ENCODE data around the gene MAPRE2.

Gene MAPRE2

DNA sequence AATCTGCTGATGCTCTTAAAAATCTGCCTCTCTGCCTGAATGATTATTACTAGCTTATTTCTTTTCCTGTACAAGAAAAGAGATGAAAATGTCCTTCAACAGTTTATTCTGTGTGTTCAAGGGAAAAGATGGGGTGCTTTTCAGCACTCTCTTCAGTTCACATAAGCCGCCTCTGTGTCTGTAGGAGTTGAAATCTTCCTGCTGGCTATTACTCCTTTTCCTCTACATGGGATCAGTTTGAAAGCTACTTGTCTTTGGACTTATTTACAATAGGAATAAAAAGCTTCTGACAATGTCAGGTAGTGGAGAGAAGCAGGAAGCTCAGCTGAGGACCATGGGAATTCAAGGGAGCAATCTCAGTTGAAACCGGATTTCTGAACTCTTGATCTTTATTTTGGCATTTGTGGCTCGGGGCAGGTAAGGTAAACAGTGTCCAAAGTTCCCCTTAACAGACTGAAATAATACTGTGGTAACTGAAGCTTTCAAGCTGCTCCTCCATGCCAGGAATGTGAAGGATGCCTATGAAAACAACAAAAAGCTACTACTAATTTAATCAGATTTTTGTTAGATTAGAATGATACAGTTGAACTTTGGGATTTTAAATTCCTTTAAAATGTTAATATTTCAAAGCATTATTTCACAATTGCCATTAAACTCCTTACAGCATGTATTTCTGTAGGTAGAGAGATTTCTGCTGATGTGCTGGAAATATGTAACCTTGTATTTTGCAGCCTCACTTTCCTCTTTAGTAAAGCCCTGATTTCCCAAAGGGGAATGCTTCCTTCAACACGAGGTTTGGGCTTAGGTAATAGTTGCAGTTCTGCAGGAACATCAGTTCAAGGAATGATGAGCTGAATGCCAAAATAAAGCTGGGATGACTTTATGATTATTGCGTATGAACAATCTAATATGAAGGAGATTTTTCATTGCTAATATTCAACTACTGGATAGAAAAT, 43.6 kb downstream of the MAPRE2 start:
- Histone ChIP-seq H3K9me3 (ENCODE audit: insufficient read depth, low read length) (no peaks in the 10 kb centered on the region), H3K4me1 (ENCODE audit: insufficient read depth, insufficient read length) (no peaks in the 10 kb centered on the region), H3K9ac (ENCODE audit: insufficient read length, low read depth) (no peak overlapping the region), H3K4me3 (ENCODE audit: insufficient read length, low read depth) (no peak overlapping the region), H3K36me3 (ENCODE audit: insufficient read depth, insufficient read length, low read length) (no peaks in the 10 kb centered on the region), H3K27me3 (ENCODE audit: insufficient read depth, insufficient read length) (no peaks in the 10 kb centered on the region)
- TF ChIP-seq ZNF274 (IDR thresholded peaks at IDR 0.05; ENCODE audit: low read depth, low read length) (no peak), YY1 (IDR thresholded peaks at IDR 0.05; ENCODE audit: insufficient read depth, insufficient read length) (no peak), SUZ12 (IDR thresholded peaks at IDR 0.05; ENCODE audit: extremely low read depth, insufficient read depth, insufficient read length) (no peak)
- DNase-seq (ENCODE audit: low read depth, low spot score) = no peak

- DNase-seq (ENCODE audit: low read depth, low spot score) = no peak
- Histone ChIP-seq H3K9me3 (ENCODE audit: insufficient read depth, low read length) (no peaks in the 10 kb centered on the region), H3K36me3 (ENCODE audit: insufficient read depth, insufficient read length, low read length) (no peaks in the 10 kb centered on the region), H3K9ac (ENCODE audit: insufficient read length, low read depth) (no peak overlapping the region), H3K4me3 (ENCODE audit: insufficient read length, low read depth) (no peak overlapping the region), H3K27me3 (ENCODE audit: insufficient read depth, insufficient read length) (no peaks in the 10 kb centered on the region), H3K4me1 (ENCODE audit: insufficient read depth, insufficient read length) (no peaks in the 10 kb centered on the region)
- no peak for TF ChIP-seq SUZ12 (IDR thresholded peaks at IDR 0.05; ENCODE audit: extremely low read depth, insufficient read depth, insufficient read length)
Measured at GRCh38 chr18:35085450-35086380, 44.5 kb downstream of the MAPRE2 start.

GRCh38 chr18:35086704-35087103, 45.5 kb downstream of the MAPRE2 start:
- DNase-seq (ENCODE audit: low read depth, low spot score) = no peak
- no peak overlapping the region for H3K4me3 ChIP-seq (ENCODE audit: insufficient read length, low read depth)
- H3K9ac ChIP-seq (ENCODE audit: insufficient read length, low read depth) = no peak overlapping the region
- TF ChIP-seq ZNF274 (IDR thresholded peaks at IDR 0.05; ENCODE audit: low read depth, low read length) (no peak), SUZ12 (IDR thresholded peaks at IDR 0.05; ENCODE audit: extremely low read depth, insufficient read depth, insufficient read length) (no peak)
- no peaks in the 10 kb centered on the region for H3K36me3 ChIP-seq (ENCODE audit: insufficient read depth, insufficient read length, low read length)
- no peaks in the 10 kb centered on the region for H3K4me1 ChIP-seq (ENCODE audit: insufficient read depth, insufficient read length)
- H3K27me3 ChIP-seq (ENCODE audit: insufficient read depth, insufficient read length) = no peaks in the 10 kb centered on the region
- H3K9me3 ChIP-seq (ENCODE audit: insufficient read depth, low read length) = no peaks in the 10 kb centered on the region

- Histone ChIP-seq H3K4me1 (ENCODE audit: insufficient read depth, insufficient read length) (no peaks in the 10 kb centered on the region), H3K9me3 (ENCODE audit: insufficient read depth, low read length) (no peaks in the 10 kb centered on the region), H3K9ac (ENCODE audit: insufficient read length, low read depth) (no peak overlapping the region), H3K4me3 (ENCODE audit: insufficient read length, low read depth) (no peak overlapping the region), H3K27me3 (ENCODE audit: insufficient read depth, insufficient read length) (no peaks in the 10 kb centered on the region), H3K36me3 (ENCODE audit: insufficient read depth, insufficient read length, low read length) (no peaks in the 10 kb centered on the region)
- TF ChIP-seq YY1 (IDR thresholded peaks at IDR 0.05; ENCODE audit: insufficient read depth, insufficient read length) = no peak
- TF ChIP-seq SUZ12 (IDR thresholded peaks at IDR 0.05; ENCODE audit: extremely low read depth, insufficient read depth, insufficient read length) = no peak
- TF ChIP-seq ZNF274 (IDR thresholded peaks at IDR 0.05; ENCODE audit: low read depth, low read length) = no peak
- DNase-seq (ENCODE audit: low read depth, low spot score) = no peak
Measured at GRCh38 chr18:35087726-35088125, 46.5 kb downstream of the MAPRE2 start.

DNA sequence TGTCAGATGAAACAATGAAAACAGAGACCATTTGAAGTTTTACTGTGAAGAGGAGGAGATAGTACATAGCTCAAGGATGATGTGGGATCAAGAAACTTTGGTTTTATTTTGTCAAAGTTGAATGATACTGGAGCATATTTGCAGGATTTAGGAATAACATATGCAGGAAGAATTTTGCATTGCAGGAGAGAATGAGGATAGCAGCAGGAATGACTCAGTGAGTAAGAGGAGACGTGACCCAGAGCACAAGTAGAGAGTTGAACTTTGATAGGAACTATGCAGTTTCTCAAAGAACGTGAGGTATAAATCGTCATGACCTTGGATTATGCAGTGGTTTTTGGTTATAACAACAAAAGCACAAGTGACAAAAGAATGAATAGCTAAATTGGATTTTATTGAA, 47.7 kb downstream of the MAPRE2 start:
- no peak for DNase-seq (ENCODE audit: low read depth, low spot score)
- H3K4me3 ChIP-seq (ENCODE audit: insufficient read length, low read depth) = no peak overlapping the region
- no peaks in the 10 kb centered on the region for H3K4me1 ChIP-seq (ENCODE audit: insufficient read depth, insufficient read length)
- no peak for TF ChIP-seq ZNF274 (IDR thresholded peaks at IDR 0.05; ENCODE audit: low read depth, low read length)
- no peak for TF ChIP-seq YY1 (IDR thresholded peaks at IDR 0.05; ENCODE audit: insufficient read depth, insufficient read length)
- TF ChIP-seq SUZ12 (IDR thresholded peaks at IDR 0.05; ENCODE audit: extremely low read depth, insufficient read depth, insufficient read length) = no peak
- H3K36me3 ChIP-seq (ENCODE audit: insufficient read depth, insufficient read length, low read length) = no peaks in the 10 kb centered on the region
- no peak overlapping the region for H3K9ac ChIP-seq (ENCODE audit: insufficient read length, low read depth)
- no peaks in the 10 kb centered on the region for H3K27me3 ChIP-seq (ENCODE audit: insufficient read depth, insufficient read length)
- H3K9me3 ChIP-seq (ENCODE audit: insufficient read depth, low read length) = no peaks in the 10 kb centered on the region

DNA sequence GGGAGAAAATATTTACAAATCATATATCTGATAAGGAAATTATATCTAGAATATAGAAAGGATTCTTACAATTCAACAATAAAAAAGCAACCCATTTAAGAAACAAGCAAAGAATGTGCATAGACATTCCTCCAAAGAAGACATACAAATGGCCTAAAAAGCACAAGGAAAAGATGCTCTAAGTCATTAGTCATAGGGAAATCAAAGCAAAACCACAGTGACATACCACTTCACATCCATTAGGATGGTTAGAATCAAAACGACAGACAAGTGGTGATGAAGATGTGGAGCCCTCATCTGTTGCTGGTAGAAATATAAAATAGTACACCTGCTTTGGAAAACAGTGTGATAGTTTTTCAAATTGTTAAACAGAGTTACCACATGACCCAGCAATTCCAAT, 48.2 kb downstream of the MAPRE2 start:
- TF ChIP-seq SUZ12 (IDR thresholded peaks at IDR 0.05; ENCODE audit: extremely low read depth, insufficient read depth, insufficient read length) (no peak), ZNF274 (IDR thresholded peaks at IDR 0.05; ENCODE audit: low read depth, low read length) (no peak), YY1 (IDR thresholded peaks at IDR 0.05; ENCODE audit: insufficient read depth, insufficient read length) (no peak)
- no peaks in the 10 kb centered on the region for H3K27me3 ChIP-seq (ENCODE audit: insufficient read depth, insufficient read length)
- H3K9ac ChIP-seq (ENCODE audit: insufficient read length, low read depth) = no peak overlapping the region
- DNase-seq (ENCODE audit: low read depth, low spot score) = no peak
- H3K4me1 ChIP-seq (ENCODE audit: insufficient read depth, insufficient read length) = no peaks in the 10 kb centered on the region
- no peak overlapping the region for H3K4me3 ChIP-seq (ENCODE audit: insufficient read length, low read depth)
- H3K9me3 ChIP-seq (ENCODE audit: insufficient read depth, low read length) = no peaks in the 10 kb centered on the region
- no peaks in the 10 kb centered on the region for H3K36me3 ChIP-seq (ENCODE audit: insufficient read depth, insufficient read length, low read length)

Measured in NT2/D1 (cell line).